HG03457 (cell line): Measurements from ENCODE around the gene TRAF3.

Source experiments
- ATAC-seq: cut with Tn5 transposase; IDR thresholded peaks from one replicate; pipeline ENCODE4 v1.9.1; 2021; ENCODE audit warnings: moderate number of reproducible peaks; ENCODE audit not compliant: unreplicated experiment

TRAF3 gene

DNA sequence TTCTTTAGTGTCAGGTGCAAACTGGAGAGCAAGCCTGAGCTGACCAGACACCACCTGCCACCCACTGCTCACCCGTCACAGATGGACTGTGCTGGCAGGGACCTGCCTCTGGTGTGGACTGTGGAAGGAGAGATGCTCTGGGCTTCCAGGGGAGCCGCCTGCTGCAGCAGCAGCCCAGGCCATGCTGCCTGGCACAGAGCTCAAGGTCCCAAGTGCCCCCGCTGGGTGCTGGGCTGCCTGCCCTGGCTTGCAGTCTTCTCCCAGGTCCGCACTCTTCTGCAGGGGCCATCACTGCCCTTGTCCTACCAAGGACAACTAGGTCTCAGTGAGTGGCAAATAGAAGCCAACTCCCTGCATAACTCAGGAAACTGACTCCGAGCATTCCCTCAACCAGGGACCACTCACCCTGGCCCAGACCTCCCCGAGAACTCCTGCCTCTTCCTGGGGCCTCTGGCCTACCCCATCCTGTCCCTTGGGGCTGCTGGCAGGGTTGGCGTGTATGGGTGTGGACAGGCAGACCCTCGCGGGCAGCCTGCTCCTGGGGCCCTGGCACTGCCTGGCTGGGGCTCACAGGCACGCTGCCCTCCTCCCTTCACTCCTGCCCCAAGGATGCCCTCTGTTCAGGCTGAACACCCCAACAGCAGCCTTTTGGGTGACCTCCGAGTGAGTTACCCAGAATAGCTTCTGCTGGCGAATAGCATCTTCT lies 154.5 kb downstream of the TRAF3 start:
- ATAC-seq = no peak

- no peak for ATAC-seq
Measured at GRCh38 chr14:102932484-102933248, 155.4 kb downstream of the TRAF3 start.

DNA sequence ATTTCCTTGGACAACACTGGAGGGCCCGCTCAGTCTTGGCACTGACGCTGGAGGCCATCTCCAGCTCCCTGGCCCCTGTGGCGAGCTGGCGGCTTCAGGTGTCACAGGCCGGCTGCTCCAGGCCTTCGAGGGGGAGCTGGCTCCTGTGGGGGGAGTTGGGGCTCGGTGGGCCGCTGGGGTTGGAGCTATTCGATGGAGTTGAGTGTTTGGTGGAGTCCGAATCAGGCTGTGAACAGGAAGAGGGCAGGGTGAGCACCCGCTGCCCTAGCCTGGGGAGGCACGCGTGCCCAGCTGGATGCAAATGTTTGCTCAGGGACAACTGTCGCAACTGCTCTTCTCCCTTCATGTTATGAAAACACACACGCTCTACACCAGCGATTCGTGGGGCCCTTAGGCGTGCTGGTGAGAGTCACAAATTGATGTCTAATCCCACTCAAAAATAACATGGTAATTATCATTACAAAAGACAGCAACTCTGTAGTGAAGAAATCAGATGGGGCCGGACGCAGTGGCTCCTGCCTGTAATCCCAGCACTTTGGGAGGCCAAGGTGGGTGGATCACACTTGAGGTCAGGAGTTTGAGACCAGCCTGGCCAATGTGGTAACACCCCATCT lies 156.5 kb downstream of the TRAF3 start:
- no peak for ATAC-seq

DNA sequence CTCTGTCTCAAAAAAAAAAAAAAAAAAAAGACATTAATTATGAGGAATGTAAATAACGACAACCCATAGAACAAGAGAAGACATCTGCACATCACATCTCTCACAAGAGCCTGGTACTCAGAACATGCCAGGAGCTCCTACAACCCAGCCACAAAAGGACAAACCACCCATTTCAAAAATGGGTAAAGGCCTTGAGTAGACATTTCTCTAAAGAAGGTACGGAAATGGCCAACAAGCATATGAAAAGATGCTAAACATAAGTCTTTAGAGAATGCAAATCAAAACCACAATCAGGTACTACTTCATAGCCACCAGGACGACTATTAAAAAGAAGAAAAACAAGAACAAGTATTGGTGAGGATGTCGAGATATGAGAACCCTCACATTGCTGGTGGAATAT lies 158.5 kb downstream of the TRAF3 start:
- no peak for ATAC-seq

- ATAC-seq = no peak
Measured at GRCh38 chr14:102937331-102938175, 160.3 kb downstream of the TRAF3 start.

GRCh38 chr14:102938191-102938590 lies 160.9 kb downstream of the TRAF3 start:
- no peak for ATAC-seq

GRCh38 chr14:102939329-102939728 lies 162.1 kb downstream of the TRAF3 start:
- ATAC-seq = no peak

GRCh38 chr14:102939820-102940561 lies 162.7 kb downstream of the TRAF3 start:
- ATAC-seq = no peak

GRCh38 chr14:102940729-102941362 lies 163.6 kb downstream of the TRAF3 start:
- no peak for ATAC-seq

DNA sequence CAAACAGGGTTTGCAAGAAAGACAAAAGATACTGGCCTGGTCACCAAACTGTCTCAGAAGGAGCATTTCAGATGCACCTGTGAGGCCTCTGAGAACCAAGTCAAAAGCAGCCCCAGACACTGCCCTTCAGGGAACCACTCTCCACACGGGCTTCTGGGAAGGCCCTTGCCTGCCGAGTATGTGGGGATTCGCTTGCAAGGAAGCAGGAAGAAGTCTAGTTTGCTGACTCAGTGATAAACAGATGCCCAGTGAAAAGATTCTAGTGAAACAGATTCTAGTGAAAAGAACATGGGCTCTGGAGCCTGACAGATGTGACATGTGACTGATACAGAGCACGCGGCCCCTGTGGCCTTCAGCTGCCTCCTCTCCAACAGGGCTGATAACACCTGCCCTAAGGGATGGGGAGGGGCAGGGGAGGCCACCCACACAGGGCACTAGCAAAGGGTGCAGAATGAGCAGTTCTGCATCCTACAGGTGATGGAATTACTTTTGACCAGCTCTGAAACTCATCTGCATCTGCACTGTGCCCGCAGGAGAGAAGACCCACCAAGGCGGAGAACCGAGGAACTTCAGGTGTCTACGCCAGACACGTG lies 164.3 kb downstream of the TRAF3 start:
- ATAC-seq = no peak

DNA sequence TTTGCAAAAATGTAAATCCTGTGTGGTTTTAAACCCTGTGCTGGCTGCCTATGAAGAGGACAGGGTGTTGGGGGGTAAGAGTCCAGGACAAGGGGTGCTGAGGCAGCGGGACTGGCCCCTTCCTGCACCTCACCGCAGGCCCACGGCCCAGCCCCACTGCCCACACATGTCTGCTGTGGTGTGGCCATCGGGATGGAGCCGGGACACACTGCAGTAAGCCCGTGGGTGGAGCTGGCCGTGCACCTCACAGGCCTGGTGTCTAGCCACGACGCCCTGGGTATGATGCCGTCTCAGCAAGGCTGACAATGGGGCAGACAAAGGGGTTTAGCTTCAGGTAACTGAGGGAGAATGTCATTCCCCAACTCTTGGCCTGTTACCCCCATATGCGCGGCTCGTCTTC lies 164.8 kb downstream of the TRAF3 start:
- no peak for ATAC-seq

- no peak for ATAC-seq
Measured at GRCh38 chr14:102943454-102943853, 166.2 kb downstream of the TRAF3 start.

DNA sequence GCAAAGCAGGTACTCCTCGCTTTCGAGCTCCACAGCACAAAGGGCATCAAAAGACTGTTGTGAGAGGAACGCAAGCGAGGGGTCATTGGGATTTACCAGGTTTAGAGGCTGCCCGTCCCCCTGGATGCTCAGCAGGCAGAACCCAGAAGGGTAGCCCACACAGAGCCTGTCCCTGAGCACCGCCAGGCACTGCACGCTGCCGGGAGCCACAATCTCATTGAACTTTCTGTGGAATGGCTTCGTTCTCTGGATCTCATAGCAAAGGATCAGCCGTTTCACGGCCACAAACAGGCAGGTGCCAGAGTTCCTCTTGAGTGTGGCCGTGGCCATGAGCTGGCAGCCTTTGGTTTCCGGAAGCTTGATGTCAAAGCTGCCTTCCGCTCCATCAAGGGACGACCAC lies 166.7 kb downstream of the TRAF3 start:
- no peak for ATAC-seq

DNA sequence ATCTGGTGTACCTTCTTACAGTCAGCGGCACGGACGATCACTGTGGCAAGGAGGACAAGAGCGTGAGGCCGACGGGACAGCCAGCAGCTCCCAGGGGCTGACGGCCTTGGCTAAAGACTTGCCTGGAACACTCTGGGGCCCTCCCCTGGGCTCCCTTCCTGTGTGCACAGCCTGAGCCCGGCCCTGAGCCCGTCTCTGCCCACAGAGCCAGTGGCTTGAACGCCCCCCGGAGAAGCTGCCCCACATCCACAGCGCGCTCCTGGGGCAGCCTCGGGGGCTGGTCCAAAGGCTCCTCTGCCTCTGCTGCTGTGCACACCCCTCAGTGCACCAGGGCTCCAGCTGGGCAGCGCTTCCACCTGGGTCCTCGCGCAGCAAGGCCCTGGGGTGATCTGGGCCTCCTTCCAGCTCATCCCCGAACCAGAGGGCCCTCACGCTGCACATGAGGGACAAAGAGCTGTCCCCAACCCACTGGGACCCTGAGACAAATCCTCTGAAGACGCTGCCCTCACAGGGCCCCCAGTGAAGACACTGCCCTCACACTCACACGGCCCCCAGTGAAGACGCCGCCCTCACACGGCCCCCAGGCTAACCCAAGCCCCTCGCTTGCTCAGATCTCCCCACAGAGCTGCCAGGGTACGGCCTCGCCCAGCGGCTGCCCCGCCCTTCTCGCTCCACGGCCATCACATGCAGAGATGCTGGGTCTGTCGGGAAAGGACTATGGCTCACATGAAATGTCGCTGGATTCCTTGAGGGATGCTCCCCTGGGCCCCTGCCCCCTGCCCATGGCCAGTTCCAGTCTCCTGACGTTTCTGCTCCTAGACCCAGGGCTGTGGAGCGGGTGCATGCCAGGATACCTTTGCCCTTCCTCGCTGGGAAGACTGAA lies 167.4 kb downstream of the TRAF3 start:
- ATAC-seq = no peak

DNA sequence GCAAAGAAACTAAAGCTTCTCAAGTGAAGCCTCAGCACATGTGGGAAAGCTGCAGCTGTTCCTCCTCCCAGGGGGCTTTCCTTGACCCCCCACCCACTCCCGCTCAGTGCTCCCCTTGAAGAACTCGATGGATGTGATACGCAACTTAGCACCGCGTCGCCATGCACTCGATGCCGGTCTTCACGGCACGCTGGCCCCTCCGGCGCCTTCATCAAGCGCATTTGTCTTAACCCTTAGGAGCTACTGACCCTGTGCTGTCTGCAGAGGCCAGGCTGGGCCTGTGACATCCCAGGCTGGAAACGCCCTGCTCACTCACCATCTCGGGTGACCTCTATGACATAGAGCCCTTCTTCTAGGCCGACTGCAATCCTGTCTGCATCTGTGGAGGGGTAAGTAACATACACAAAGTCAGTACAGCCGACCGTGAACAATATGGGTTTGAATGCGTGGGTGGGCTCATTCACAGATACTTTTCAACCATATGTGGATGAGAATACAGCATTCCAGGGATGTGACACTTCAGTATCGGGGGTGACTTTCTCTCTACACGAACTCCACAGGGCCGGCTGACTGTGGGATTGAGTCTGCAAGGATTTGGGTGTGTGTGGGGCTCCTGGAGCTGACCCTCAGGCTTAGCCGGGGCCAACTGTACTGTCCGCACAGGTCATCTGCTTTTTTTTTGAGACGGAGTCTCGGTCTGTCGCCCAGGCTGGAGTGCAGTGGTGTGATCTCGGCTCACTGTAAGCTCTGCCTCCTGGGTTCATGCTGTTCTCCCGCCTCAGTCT lies 168.3 kb downstream of the TRAF3 start:
- ATAC-seq = no peak

- no peak for ATAC-seq
Measured at GRCh38 chr14:102947321-102948103, 170.3 kb downstream of the TRAF3 start.

DNA sequence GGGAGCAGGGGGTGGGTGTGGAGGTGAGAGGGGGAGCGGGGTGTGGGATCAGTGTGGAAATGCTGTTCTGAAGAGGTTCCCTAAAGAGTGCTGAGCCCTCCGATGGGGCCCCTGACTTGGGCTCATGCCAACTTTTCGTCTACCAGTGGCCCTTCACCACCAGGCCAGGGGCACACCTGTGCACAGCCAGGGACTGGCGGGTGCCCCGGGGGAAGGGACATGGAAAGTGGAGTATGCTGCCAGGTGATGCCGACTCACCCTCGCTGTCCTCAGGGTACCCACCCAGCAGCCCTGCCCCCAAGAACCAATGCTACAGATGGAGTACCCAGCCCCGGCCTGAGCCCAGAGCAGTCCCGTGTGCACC lies 171.4 kb downstream of the TRAF3 start:
- no peak for ATAC-seq
